NCI-H748 (cell line): ENCODE measurements around the gene HMGA1.

ENCODE experiments used
- DNase-seq: peaks from one replicate; lab custom pipeline; 2025; ENCODE audit not compliant: unreplicated experiment; lab: John Stamatoyannopoulos, UW

The HMGA1 gene

DNA sequence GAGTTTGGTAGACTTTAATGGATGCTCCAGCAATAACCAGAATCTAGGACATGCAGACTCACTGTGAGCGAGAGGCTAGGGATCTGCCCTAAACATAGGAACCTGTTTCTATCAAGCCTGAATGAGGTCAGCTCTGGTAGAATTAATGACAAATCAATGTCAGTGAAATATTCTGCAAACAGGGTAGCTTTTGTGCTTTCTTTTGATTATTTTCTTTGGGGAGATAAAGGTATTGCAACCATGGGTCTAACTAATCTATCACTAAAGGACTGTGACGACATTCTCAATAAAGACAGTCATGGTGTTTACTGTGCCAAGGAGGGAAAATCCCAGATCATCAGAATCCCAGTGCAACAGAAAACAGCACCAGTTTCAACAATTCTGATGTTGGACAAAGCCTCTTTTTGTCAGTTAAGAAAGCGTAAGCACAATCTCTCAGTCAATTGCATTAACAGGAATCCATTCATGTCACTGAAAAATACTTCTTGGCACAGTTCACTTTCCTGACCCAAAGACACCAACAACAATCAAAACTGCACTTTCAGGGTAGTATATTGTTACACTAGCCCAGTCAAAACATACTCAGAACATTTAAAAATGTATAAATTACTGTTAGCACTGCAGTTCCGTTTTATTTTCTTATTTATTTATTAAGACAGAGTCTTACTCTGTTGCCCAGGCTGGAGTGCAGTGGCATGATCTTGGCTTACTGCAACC is 48.9 kb downstream of the HMGA1 start:
- no peak for DNase-seq

DNA sequence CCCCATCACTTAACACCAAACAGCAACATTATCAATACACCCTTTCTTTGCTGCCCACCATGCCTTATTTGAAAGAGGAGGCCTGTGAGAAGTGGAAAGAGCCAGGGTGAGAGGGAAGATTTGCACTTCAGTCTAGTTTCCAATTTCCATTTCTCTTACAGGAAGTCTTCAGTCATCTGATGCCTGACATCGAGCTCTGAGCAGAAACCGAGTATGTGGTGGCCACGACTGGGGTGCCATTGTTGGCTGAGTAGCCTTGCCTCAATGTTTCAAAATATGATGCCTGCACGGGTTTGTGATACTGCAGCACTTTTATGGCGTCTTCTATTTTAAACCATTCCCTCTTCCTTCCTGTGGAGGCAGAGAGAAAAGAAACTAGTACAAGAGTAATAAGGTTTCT is 51.9 kb downstream of the HMGA1 start:
- DNase-seq = no peak

DNA sequence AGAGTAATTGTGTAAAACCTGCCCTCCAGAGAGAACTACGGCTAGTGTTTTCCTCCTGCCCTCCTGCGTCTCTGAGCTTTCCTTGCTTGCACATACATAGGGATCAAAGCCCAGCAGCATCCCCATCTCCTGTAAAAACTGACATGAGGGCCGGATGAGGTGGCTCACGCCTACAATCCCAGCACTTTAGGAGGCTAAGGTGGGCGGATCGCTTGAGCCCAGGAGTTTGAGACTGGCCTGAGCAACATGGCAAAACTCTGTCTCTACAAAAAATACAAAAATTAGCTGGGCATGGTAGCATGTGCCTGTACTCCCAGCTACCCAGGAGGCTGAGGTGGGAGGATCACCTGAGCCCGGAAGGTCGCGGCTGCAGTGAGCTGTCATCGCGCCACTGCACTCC is 52.5 kb downstream of the HMGA1 start:
- no peak for DNase-seq

DNA sequence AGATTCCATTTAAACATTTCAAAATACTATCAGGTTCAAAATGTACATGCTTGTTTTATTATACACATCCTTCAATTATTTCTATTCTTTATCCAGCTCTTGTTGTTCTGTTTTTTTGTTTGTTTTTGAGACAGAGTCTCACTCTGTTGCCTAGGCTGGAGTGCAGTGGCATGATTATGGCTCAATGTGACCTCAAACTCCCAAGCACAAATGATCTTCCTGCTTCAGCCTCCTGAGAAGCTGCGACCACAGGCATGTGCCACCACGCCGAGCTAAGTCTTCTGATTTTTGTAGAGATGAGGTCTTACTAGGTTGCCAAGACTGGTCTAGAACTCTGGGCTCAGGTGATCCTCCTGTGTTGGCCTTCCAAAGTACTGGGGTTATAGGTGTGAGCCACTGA is 56.3 kb downstream of the HMGA1 start:
- no peak for DNase-seq

DNA sequence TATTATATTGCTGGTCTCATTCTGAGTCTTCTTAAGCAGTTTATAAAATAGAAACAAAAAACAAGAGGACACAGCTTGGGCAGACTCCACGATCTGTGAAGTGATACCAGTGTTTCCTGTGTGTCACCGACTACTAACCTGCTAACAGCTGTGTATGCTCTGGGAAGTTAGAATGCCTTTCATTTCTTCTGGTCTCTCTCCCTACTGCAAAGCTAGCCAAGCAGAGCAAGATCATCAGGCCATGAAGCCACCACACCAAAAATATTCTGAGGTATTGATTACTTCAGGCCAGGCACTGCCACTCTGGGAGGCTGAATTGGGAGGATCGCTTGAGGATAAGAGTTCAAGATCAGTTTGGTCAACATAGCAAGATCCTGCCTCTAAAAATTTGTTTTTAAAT is 59.0 kb downstream of the HMGA1 start:
- no peak for DNase-seq
